Activated CD4-positive, alpha-beta T cell treated with anti-CD3 and anti-CD28 coated beads, Interleukin-2, amount 10 ng/mL, durations not matched to agents 7 days and 5 days (primary cell): ENCODE results near the gene GSTM5. TPM values are rescaled to one million over a fixed set of nuclear protein-coding genes. Genes with fewer than 3 reads are reported as not detected.
"Not testable (repeated sequence)": the region's sequence is repeated elsewhere in the genome, so short reads cannot be mapped to it uniquely, and the experiment has no call there.

Experiments
- CTCF ChIA-PET: fragments of 350-600 bp; sonication (Branson Sonifier 250); formaldehyde crosslinking; loops from one replicate; lab custom pipeline; 2021; ENCODE audit warnings: antibody characterized with exemption; lab: Charles Lee
- POLR2A ChIA-PET: fragments of 350-600 bp; sonication (Branson Sonifier 250); formaldehyde crosslinking; loops from one replicate; lab custom pipeline; 2021; ENCODE audit warnings: antibody characterized with exemption; lab: Charles Lee
- DNase-seq: peaks from one replicate; pipeline ENCODE4 v3.0.0-alpha.2; 2020
- H3K27ac Mint-ChIP-seq: one replicate; pipeline ENCODE4 v1.8.0; 2021; ENCODE audit warnings: mild to moderate bottlenecking, moderate library complexity, mixed read lengths
- H3K27me3 Mint-ChIP-seq: one replicate; pipeline ENCODE4 v1.8.0; 2021; ENCODE audit warnings: mixed read lengths
- H3K36me3 Mint-ChIP-seq: one replicate; pipeline ENCODE4 v1.8.0; 2021; ENCODE audit warnings: low read depth, mixed read lengths
- H3K4me1 Mint-ChIP-seq: one replicate; pipeline ENCODE4 v1.8.0; 2021; ENCODE audit warnings: mixed read lengths
- H3K4me3 Mint-ChIP-seq: one replicate; pipeline ENCODE4 v1.8.0; 2021; ENCODE audit warnings: mild to moderate bottlenecking, moderate library complexity, mixed read lengths
- H3K9me3 Mint-ChIP-seq: one replicate; pipeline ENCODE4 v1.8.0; 2021; ENCODE audit warnings: mixed read lengths
- total RNA-seq, 2 experiments: library from RNA; stranded (reverse); gene quantifications; one replicate each; pipeline ENCODE4 v1.2.3, GENCODE V29; 2021

The GSTM5 gene
- total RNA-seq, 2 experiments from 2014 or later = 0.17 TPM; not detected in 1

DNA sequence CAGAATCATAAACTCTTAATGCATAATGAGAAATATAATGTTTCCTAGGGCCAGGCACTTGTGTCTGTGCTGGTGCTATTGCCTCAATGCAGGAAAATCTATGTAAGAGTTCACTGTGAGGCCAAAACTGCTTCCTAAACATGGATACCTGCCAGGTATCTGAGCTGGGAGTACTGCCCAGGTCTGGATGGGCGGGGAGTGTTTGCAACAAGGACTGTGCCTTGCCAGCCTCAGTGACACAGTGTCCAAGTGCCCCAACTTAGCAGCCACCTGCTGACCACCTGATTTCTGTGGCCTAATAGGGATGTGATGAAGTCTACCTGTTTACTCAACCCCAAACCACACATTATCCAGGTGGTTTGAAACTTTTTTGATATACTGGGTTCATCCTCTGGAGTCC, 26.7 kb upstream of the GSTM5 start:
- CTCF ChIA-PET, H3K27me3 Mint-ChIP-seq, POLR2A ChIA-PET, H3K4me3 Mint-ChIP-seq, H3K9me3 Mint-ChIP-seq, DNase-seq, H3K27ac Mint-ChIP-seq: not testable (repeated sequence)
- Mint-ChIP-seq H3K4me1 (peaks cover 19% of the 10 kb centered on the region), H3K36me3 (peaks cover 10% of the 10 kb centered on the region)

- H3K4me3 Mint-ChIP-seq, H3K9me3 Mint-ChIP-seq, H3K27me3 Mint-ChIP-seq, CTCF ChIA-PET, H3K27ac Mint-ChIP-seq, DNase-seq, POLR2A ChIA-PET: not testable (repeated sequence)
- Mint-ChIP-seq H3K4me1 (peaks cover 20% of the 10 kb centered on the region), H3K36me3 (peaks cover 14% of the 10 kb centered on the region)
Observed at GRCh38 chr1:109685890-109686289, 26.2 kb upstream of the GSTM5 start.

DNA sequence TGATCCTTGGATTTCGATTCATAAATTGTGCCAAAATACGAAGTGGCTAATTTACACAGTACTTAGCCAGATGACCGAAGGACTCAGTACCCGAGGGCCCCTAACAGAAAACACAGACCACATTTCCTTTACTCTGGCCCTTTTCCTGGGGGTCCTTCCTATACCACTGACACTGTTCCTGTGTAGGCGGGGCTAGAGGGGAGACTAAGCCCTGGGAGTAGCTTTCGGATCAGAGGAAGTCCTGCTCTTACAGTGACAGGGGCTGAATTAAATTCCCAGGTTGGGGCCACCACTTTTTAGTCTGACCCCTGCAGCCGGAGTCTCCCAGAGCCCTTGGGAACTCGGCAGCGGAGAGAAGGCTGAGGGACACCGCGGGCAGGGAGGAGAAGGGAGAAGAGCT, 24.9 kb upstream of the GSTM5 start:
- POLR2A ChIA-PET = interaction anchor here (0.6 kb wide), 1 partner anchor 146 kb away, joined by 3 read pairs; no protein-coding TSS in a partner anchor
- Mint-ChIP-seq H3K4me1 (peaks cover 22% of the 10 kb centered on the region), H3K4me3 (peak overlapping the region; percentile 82), H3K27ac (peak overlapping the region; percentile 91), H3K36me3 (peaks cover 14% of the 10 kb centered on the region)
- DNase-seq, CTCF ChIA-PET, H3K27me3 Mint-ChIP-seq, H3K9me3 Mint-ChIP-seq: not testable (repeated sequence)

- Mint-ChIP-seq H3K4me1 (peaks cover 22% of the 10 kb centered on the region), H3K27ac (peak within 1 kb of the TSS; percentile 91), H3K4me3 (peak within 1 kb of the TSS; percentile 82), H3K9me3 (peaks cover 8% of the 10 kb centered on the region), H3K36me3 (peaks cover 14% of the 10 kb centered on the region), H3K27me3 (no peaks in the 10 kb centered on the region)
- peak; percentile 89 for DNase-seq
- ChIA-PET CTCF (no interaction called here), POLR2A (interaction anchor here (0.6 kb wide), 1 partner anchor 145 kb away, joined by 3 read pairs; no protein-coding TSS in a partner anchor)
Observed at GRCh38 chr1:109687641-109688499, 24.2 kb upstream of the GSTM5 start, which contains the start of gene GSTM1. GSTM1 (plus strand) TSS chr1:109687817; CDS start chr1:109687874, 57 bp downstream.

DNA sequence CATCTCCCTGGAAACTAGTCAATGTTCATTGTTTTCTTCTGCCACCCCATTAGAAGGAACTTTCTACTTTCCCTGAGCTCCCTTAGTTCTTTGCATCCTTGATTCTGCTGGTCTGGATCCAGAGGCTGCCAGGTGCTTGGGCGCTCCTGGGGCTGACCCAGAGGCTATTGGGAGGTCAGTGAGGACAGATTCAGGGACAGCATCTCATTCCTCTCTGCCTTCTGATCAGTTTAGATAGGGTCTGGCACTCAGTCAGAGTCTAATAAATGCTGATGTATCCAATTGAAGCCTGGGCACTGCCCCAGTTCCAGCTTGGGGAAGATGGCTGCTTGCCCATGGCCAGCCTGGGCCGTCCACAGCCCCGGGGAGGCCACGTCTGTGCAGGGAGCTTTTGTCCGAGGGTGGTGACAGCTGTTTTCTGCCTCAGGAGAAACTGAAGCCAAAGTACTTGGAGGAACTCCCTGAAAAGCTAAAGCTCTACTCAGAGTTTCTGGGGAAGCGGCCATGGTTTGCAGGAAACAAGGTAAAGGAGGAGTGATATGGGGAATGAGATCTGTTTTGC, 22.1 kb upstream of the GSTM5 start:
- DNase-seq = no peak
- Mint-ChIP-seq H3K27me3 (no peaks in the 10 kb centered on the region), H3K36me3 (peaks cover 11% of the 10 kb centered on the region), H3K4me1 (peaks cover 22% of the 10 kb centered on the region), H3K27ac (no peak overlapping the region), H3K4me3 (peak overlapping the region; percentile 9), H3K9me3 (peaks cover 4% of the 10 kb centered on the region)
- ChIA-PET POLR2A (no interaction called here), CTCF (no interaction called here)

- no peak for DNase-seq
- H3K27me3 Mint-ChIP-seq = no peaks in the 10 kb centered on the region
- POLR2A ChIA-PET = interaction anchor here (0.7 kb wide), 1 partner anchor 37 kb away, joined by 3 read pairs; no protein-coding TSS in a partner anchor
- H3K9me3 Mint-ChIP-seq = no peaks in the 10 kb centered on the region
- H3K4me3 Mint-ChIP-seq = no peak overlapping the region
- H3K27ac Mint-ChIP-seq = no peak overlapping the region
- peaks cover 15% of the 10 kb centered on the region for H3K36me3 Mint-ChIP-seq
- CTCF ChIA-PET = no interaction called here
- peaks cover 21% of the 10 kb centered on the region for H3K4me1 Mint-ChIP-seq
Observed at GRCh38 chr1:109691759-109692158, 20.3 kb upstream of the GSTM5 start.

DNA sequence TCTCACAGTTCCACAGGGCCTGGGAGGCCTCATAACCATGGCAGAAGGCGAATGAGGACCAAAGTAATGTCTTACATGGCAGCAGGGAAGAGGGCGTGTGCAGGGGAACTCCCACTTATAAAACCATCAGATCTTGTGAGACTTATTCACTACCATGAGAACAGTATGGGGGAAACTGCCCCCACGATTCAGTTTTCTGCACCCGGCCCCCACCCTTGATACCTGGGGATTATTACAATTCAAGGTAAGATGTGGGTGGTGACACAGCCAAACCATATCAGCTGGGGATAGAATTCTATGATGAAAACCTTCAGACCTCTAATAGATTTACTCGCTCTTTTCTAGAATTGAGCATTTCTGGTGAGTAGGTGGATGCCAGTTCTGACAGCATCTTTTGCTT, 17.7 kb upstream of the GSTM5 start:
- H3K27me3 Mint-ChIP-seq, H3K4me3 Mint-ChIP-seq, POLR2A ChIA-PET, H3K9me3 Mint-ChIP-seq, DNase-seq, CTCF ChIA-PET, H3K4me1 Mint-ChIP-seq, H3K27ac Mint-ChIP-seq: not testable (repeated sequence)
- H3K36me3 Mint-ChIP-seq = peaks cover 11% of the 10 kb centered on the region

DNA sequence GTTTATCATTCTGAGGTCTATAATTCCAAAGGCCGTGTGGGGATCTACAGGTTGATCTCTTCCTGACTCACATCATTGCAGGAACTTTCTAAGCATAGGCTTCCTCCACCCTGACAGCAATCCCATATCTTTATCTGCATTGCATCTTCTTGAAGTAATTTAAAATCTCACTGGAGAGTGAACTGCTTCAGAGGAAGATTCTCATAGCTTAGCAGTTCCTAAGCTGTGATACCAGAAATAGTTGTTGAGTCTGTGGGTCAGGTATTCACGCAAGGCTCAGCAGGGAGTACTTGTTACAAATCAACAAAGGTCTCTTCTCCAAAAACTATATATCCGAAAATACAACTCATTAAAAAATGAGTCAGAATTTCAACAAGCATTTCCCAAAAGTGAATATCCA, 16.9 kb upstream of the GSTM5 start:
- H3K36me3 Mint-ChIP-seq = peaks cover 11% of the 10 kb centered on the region
- H3K4me1 Mint-ChIP-seq, H3K27me3 Mint-ChIP-seq, H3K9me3 Mint-ChIP-seq, POLR2A ChIA-PET, DNase-seq, CTCF ChIA-PET, H3K4me3 Mint-ChIP-seq, H3K27ac Mint-ChIP-seq: not testable (repeated sequence)

- H3K36me3 Mint-ChIP-seq = peaks cover 5% of the 10 kb centered on the region
- H3K27me3 Mint-ChIP-seq = no peaks in the 10 kb centered on the region
- no peak overlapping the region for H3K27ac Mint-ChIP-seq
- no peaks in the 10 kb centered on the region for H3K9me3 Mint-ChIP-seq
- no peak for DNase-seq
- H3K4me3 Mint-ChIP-seq = no peak overlapping the region
- ChIA-PET CTCF (no interaction called here), POLR2A (no interaction called here)
- no peaks in the 10 kb centered on the region for H3K4me1 Mint-ChIP-seq
Observed at GRCh38 chr1:109697066-109697465, 15.0 kb upstream of the GSTM5 start.

GRCh38 chr1:109697861-109698260, 14.2 kb upstream of the GSTM5 start:
- CTCF ChIA-PET, H3K4me1 Mint-ChIP-seq, POLR2A ChIA-PET, H3K27ac Mint-ChIP-seq, H3K27me3 Mint-ChIP-seq, H3K9me3 Mint-ChIP-seq, DNase-seq, H3K36me3 Mint-ChIP-seq, H3K4me3 Mint-ChIP-seq: not testable (repeated sequence)

DNA sequence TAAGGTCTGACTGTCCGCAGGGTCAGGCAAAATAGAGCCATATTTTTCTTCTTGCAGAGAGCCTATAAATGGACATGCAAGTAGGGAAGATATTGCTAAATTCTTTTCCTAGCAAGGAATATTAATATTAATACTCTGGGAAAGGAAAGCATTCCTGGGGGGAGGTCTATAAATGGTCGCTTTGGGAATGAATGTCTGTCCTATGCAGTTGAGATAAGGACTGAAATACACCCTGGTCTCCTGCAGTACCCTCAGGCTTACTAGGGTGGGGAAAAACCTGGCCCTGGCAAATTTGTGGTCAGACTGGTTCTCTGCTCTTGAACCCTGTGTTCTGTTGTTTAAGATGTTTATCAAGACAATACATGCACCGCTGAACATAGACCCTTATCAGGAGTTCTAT, 9.1 kb upstream of the GSTM5 start:
- DNase-seq, H3K36me3 Mint-ChIP-seq, POLR2A ChIA-PET, H3K4me3 Mint-ChIP-seq, CTCF ChIA-PET, H3K27me3 Mint-ChIP-seq, H3K9me3 Mint-ChIP-seq, H3K27ac Mint-ChIP-seq, H3K4me1 Mint-ChIP-seq: not testable (repeated sequence)

GRCh38 chr1:109704173-109704572, 7.9 kb upstream of the GSTM5 start:
- peaks cover 10% of the 10 kb centered on the region for H3K9me3 Mint-ChIP-seq
- CTCF ChIA-PET = no interaction called here
- H3K4me1 Mint-ChIP-seq = no peaks in the 10 kb centered on the region
- no peak overlapping the region for H3K4me3 Mint-ChIP-seq
- peaks cover 2% of the 10 kb centered on the region for H3K36me3 Mint-ChIP-seq
- no peak overlapping the region for H3K27ac Mint-ChIP-seq
- POLR2A ChIA-PET = no interaction called here
- no peaks in the 10 kb centered on the region for H3K27me3 Mint-ChIP-seq
- no peak for DNase-seq

DNA sequence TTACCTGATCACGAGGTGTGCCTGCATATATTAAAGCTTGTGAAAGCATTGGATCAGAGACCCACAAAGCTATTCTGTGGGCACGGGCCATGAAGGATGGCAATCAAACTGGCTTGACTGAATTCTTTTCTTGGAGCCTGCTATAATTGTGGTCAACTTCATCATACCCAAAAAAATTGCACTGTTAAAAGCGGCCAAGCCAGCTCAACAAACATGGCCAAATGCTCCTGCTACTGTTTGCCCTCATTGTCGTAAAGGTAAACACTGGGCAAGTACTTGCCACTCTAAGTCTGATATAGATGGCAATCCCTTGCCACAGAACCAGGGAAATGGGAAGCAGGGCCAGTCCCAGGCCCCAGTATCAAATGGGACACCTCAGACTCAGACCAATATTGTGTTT, 6.6 kb upstream of the GSTM5 start:
- no peak for DNase-seq
- Mint-ChIP-seq H3K4me1 (no peaks in the 10 kb centered on the region), H3K27ac (no peak overlapping the region), H3K4me3 (no peak overlapping the region), H3K9me3 (peaks cover 15% of the 10 kb centered on the region), H3K36me3 (peaks cover 4% of the 10 kb centered on the region), H3K27me3 (no peaks in the 10 kb centered on the region)
- CTCF ChIA-PET = interaction anchor here (0.6 kb wide), 1 partner anchor 172 kb away, joined by 5 read pairs; no protein-coding TSS in a partner anchor
- POLR2A ChIA-PET = no interaction called here
